HL-60 (cell line): ENCODE measurements around the gene DKKL1.
A peak's percentile ranks its signal among the peaks of the same experiment; 100 is the strongest.

Experiments
- DNase-seq, 2 experiments: peaks; one replicate each; pipeline ENCODE4 v3.0.0-alpha.2; 2010 to 2020; ENCODE audit warnings: low read depth in 1 of 2, low spot score in 1 of 2
- H3K27ac ChIP-seq: fragments of 250-450 bp; sonication (Bioruptor Pico); replicated peaks from 2 replicates; pipeline ENCODE4 v1.5.1; 2020; ENCODE audit warnings: mild to moderate bottlenecking, moderate library complexity
- H3K27me3 ChIP-seq: fragments of 250-450 bp; sonication (Bioruptor Pico); 2 replicates; pipeline ENCODE4 v1.5.1; 2021; ENCODE audit warnings: mild to moderate bottlenecking, moderate library complexity; ENCODE audit not compliant: insufficient read depth, poor library complexity, severe bottlenecking
- H3K4me3 ChIP-seq: replicated peaks from 2 replicates; pipeline ENCODE4 v1.5.1; 2011; ENCODE audit warnings: mild to moderate bottlenecking, control low read depth, low read length; ENCODE audit not compliant: insufficient read depth
- GABPA ChIP-seq: IDR thresholded peaks from 2 replicates; pipeline ENCODE4 v1.6.1; 2012; ENCODE audit warnings: low read depth
- POLR2AphosphoS5 ChIP-seq: IDR thresholded peaks from 2 replicates; pipeline ENCODE4 v1.6.1; 2012; ENCODE audit warnings: low read depth
- SPI1 ChIP-seq: IDR thresholded peaks from 2 replicates; pipeline ENCODE4 v1.6.1; 2012; ENCODE audit warnings: low read depth, mild to moderate bottlenecking, borderline replicate concordance
- TF ChIP-seq, protein P1 (sequence below): IDR thresholded peaks from 2 replicates; pipeline ENCODE4 v1.6.1; 2012; ENCODE audit warnings: low read depth; ENCODE audit not compliant: insufficient replicate concordance
- TF ChIP-seq, protein P2 (sequence below): IDR thresholded peaks from one replicate; pipeline ENCODE4 v1.5.1; 2011; ENCODE audit warnings: low read length, control low read depth, inconsistent platforms; ENCODE audit not compliant: insufficient read depth

Gene DKKL1

GRCh38 chr19:49419173-49419572, 55.5 kb downstream of the DKKL1 start:
- no peak overlapping the region for H3K4me3 ChIP-seq
- DNase-seq: no peak
- H3K27me3 ChIP-seq: peaks cover 40% of the 10 kb centered on the region
- TF ChIP-seq, protein P1, sequence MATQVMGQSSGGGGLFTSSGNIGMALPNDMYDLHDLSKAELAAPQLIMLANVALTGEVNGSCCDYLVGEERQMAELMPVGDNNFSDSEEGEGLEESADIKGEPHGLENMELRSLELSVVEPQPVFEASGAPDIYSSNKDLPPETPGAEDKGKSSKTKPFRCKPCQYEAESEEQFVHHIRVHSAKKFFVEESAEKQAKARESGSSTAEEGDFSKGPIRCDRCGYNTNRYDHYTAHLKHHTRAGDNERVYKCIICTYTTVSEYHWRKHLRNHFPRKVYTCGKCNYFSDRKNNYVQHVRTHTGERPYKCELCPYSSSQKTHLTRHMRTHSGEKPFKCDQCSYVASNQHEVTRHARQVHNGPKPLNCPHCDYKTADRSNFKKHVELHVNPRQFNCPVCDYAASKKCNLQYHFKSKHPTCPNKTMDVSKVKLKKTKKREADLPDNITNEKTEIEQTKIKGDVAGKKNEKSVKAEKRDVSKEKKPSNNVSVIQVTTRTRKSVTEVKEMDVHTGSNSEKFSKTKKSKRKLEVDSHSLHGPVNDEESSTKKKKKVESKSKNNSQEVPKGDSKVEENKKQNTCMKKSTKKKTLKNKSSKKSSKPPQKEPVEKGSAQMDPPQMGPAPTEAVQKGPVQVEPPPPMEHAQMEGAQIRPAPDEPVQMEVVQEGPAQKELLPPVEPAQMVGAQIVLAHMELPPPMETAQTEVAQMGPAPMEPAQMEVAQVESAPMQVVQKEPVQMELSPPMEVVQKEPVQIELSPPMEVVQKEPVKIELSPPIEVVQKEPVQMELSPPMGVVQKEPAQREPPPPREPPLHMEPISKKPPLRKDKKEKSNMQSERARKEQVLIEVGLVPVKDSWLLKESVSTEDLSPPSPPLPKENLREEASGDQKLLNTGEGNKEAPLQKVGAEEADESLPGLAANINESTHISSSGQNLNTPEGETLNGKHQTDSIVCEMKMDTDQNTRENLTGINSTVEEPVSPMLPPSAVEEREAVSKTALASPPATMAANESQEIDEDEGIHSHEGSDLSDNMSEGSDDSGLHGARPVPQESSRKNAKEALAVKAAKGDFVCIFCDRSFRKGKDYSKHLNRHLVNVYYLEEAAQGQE: no peak
- no peak for TF ChIP-seq POLR2AphosphoS5
- TF ChIP-seq, protein P2, sequence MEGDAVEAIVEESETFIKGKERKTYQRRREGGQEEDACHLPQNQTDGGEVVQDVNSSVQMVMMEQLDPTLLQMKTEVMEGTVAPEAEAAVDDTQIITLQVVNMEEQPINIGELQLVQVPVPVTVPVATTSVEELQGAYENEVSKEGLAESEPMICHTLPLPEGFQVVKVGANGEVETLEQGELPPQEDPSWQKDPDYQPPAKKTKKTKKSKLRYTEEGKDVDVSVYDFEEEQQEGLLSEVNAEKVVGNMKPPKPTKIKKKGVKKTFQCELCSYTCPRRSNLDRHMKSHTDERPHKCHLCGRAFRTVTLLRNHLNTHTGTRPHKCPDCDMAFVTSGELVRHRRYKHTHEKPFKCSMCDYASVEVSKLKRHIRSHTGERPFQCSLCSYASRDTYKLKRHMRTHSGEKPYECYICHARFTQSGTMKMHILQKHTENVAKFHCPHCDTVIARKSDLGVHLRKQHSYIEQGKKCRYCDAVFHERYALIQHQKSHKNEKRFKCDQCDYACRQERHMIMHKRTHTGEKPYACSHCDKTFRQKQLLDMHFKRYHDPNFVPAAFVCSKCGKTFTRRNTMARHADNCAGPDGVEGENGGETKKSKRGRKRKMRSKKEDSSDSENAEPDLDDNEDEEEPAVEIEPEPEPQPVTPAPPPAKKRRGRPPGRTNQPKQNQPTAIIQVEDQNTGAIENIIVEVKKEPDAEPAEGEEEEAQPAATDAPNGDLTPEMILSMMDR: no peak
- no peak overlapping the region for H3K27ac ChIP-seq

DNA sequence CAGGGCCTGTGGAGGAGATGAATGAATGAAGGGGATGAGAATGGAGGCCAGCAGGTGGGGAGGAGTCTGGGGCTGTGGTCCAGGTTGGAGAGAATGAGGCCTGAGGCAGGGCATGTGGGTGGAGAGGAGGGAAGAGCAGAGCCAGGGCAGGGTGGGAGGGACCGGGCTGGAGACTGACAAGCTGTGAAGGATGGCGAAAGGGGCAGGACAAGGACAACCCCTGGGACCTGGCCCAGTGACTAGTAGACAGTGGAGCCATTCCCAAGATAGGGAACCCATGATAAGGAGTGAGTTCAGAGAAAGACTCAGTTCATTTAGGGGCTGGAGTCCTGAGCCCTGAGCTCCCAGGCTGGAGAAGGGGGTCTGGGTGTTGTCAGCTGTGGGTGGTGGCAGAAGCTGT, 56.5 kb downstream of the DKKL1 start:
- Histone ChIP-seq H3K27ac (no peak overlapping the region), H3K4me3 (no peak overlapping the region), H3K27me3 (peaks cover 48% of the 10 kb centered on the region)
- TF ChIP-seq, protein P1: no peak
- TF ChIP-seq GABPA: no peak
- no peak for TF ChIP-seq SPI1
- TF ChIP-seq POLR2AphosphoS5: no peak
- TF ChIP-seq, protein P2: no peak
- no peak for DNase-seq

GRCh38 chr19:49421039-49421877, 57.6 kb downstream of the DKKL1 start:
- Histone ChIP-seq H3K4me3 (no peak overlapping the region), H3K27ac (no peak overlapping the region), H3K27me3 (peaks cover 59% of the 10 kb centered on the region)
- peak in 1 of 2 experiments; percentile 52 for DNase-seq
- TF ChIP-seq, protein P2: no peak
- TF ChIP-seq GABPA (no peak), SPI1 (no peak), POLR2AphosphoS5 (no peak)
- TF ChIP-seq, protein P1: no peak
